ENCODE results near the gene OXCT1.
A peak's percentile ranks its signal among the peaks of the same experiment; 100 is the strongest.
"Not testable (repeated sequence)": the region's sequence is repeated elsewhere in the genome, so short reads cannot be mapped to it uniquely, and the experiment has no call there.

OXCT1 gene

GRCh38 chr5:41871852-41872251, 1.6 kb upstream of the OXCT1 start:
- no peak for DNase-seq

- no peak for DNase-seq
These were observed 413 bp upstream of the OXCT1 start for GRCh38 chr5:41870627-41871048.

- DNase-seq = peak; percentile 30
These were observed 988 bp downstream of the OXCT1 start for GRCh38 chr5:41869151-41869723.

GRCh38 chr5:41863871-41864486, 6.2 kb downstream of the OXCT1 start:
- no peak for DNase-seq

- DNase-seq = no peak
These were observed 11.3 kb downstream of the OXCT1 start for GRCh38 chr5:41858890-41859289.

- DNase-seq = no peak
These were observed 12.2 kb downstream of the OXCT1 start for GRCh38 chr5:41857989-41858388.

GRCh38 chr5:41856644-41857491, 13.4 kb downstream of the OXCT1 start:
- DNase-seq = peak; percentile 60

GRCh38 chr5:41852293-41852692, 17.9 kb downstream of the OXCT1 start:
- DNase-seq = no peak

GRCh38 chr5:41851116-41851515, 19.1 kb downstream of the OXCT1 start:
- no peak for DNase-seq

- DNase-seq = no peak
These were observed 21.2 kb downstream of the OXCT1 start for GRCh38 chr5:41848983-41849382.

- DNase-seq = not testable (repeated sequence)
These were observed 24.5 kb downstream of the OXCT1 start for GRCh38 chr5:41845751-41846150.

- no peak for DNase-seq
These were observed 25.7 kb downstream of the OXCT1 start for GRCh38 chr5:41844502-41844901.

- DNase-seq = peak; percentile 61
These were observed 26.5 kb downstream of the OXCT1 start for GRCh38 chr5:41843456-41844370.

- DNase-seq = no peak
These were observed 27.4 kb downstream of the OXCT1 start for GRCh38 chr5:41842777-41843176.

GRCh38 chr5:41841325-41841724, 28.9 kb downstream of the OXCT1 start:
- DNase-seq = no peak

GRCh38 chr5:41840251-41840650, 30.0 kb downstream of the OXCT1 start:
- no peak for DNase-seq

- DNase-seq = no peak
These were observed 32.4 kb downstream of the OXCT1 start for GRCh38 chr5:41837793-41838192.

GRCh38 chr5:41835645-41836044, 34.6 kb downstream of the OXCT1 start:
- DNase-seq = no peak

GRCh38 chr5:41834506-41834905, 35.7 kb downstream of the OXCT1 start:
- no peak for DNase-seq

GRCh38 chr5:41832430-41832829, 37.8 kb downstream of the OXCT1 start:
- no peak for DNase-seq

- DNase-seq = no peak
These were observed 39.1 kb downstream of the OXCT1 start for GRCh38 chr5:41831155-41831554.

- no peak for DNase-seq
These were observed 42.4 kb downstream of the OXCT1 start for GRCh38 chr5:41827792-41828191.

GRCh38 chr5:41822036-41822435, 48.2 kb downstream of the OXCT1 start:
- DNase-seq = no peak
